ENCODE data around the gene TUBB4B. TPM values are rescaled to one million over a fixed set of nuclear protein-coding genes. Genes with fewer than 3 reads are reported as not detected.

TUBB4B gene
- total RNA-seq, 1 experiment from 2014 or later, result 360 TPM

Other genes starting within 250 kb of the TUBB4B start
- 38.3 and 43.7 TPM in 2 replicates for gene PAXX, start 248.9 kb upstream of the TUBB4B start, total RNA-seq (2022)
- 0.35 and 0.91 TPM in 2 replicates for gene CLIC3, start 244.7 kb upstream of the TUBB4B start, total RNA-seq (2022)
- gene ABCA2, start 213.1 kb upstream of the TUBB4B start, total RNA-seq (2022), result 47.6 and 50.7 TPM in 2 replicates
- not detected in 2 replicates for gene FUT7, start 209.2 kb upstream of the TUBB4B start, total RNA-seq (2022)
- gene NPDC1, start 195.1 kb upstream of the TUBB4B start, total RNA-seq (2022), result 65.2 and 78.6 TPM in 2 replicates
- 3.8 and 5.8 TPM in 2 replicates for gene ENTPD2, start 187.2 kb upstream of the TUBB4B start, total RNA-seq (2022)
- gene SAPCD2, start 170.7 kb upstream of the TUBB4B start, total RNA-seq (2022), result 38.4 and 41.1 TPM in 2 replicates
- gene UAP1L1, start 163.8 kb upstream of the TUBB4B start, total RNA-seq (2022), result 9.1 and 10.8 TPM in 2 replicates
- 61.4 and 65.6 TPM in 2 replicates for gene MAN1B1, start 154.3 kb upstream of the TUBB4B start, total RNA-seq (2022)
- 51.6 and 76.8 TPM in 2 replicates for gene DPP7, start 126.6 kb upstream of the TUBB4B start, total RNA-seq (2022)
- gene GRIN1, start 102.1 kb upstream of the TUBB4B start, total RNA-seq (2022), result 0.24 and 0.54 TPM in 2 replicates
- 0.52 and 0.98 TPM in 2 replicates for gene LRRC26, start 71.2 kb upstream of the TUBB4B start, total RNA-seq (2022)
- gene TMEM210, start 69.2 kb upstream of the TUBB4B start, total RNA-seq (2022), result not detected in 2 replicates
- gene ANAPC2, start 52.7 kb upstream of the TUBB4B start, total RNA-seq (2022), result 49.4 and 51.4 TPM in 2 replicates
- 41.9 and 44.1 TPM in 2 replicates for gene SSNA1, start 52.6 kb upstream of the TUBB4B start, total RNA-seq (2022)
- gene TPRN, start 40.5 kb upstream of the TUBB4B start, total RNA-seq (2022), result 18.3 and 20.3 TPM in 2 replicates
- gene TMEM203, start 35.6 kb upstream of the TUBB4B start, total RNA-seq (2022), result 25.4 and 28.8 TPM in 2 replicates
- 26.4 and 27.7 TPM in 2 replicates for gene NDOR1, start 35.6 kb upstream of the TUBB4B start, total RNA-seq (2022)
- 10.1 and 14.2 TPM in 2 replicates for gene RNF208, start 19.0 kb upstream of the TUBB4B start, total RNA-seq (2022)
- 3.0 and 3.6 TPM in 2 replicates for gene CYSRT1, start 16.1 kb upstream of the TUBB4B start, total RNA-seq (2022)
- gene RNF224, start 13.8 kb upstream of the TUBB4B start, total RNA-seq (2022), result 1.6 and 1.7 TPM in 2 replicates
- 0.26 and 0.34 TPM in 2 replicates for gene SLC34A3, start 10.4 kb upstream of the TUBB4B start, total RNA-seq (2022)
- gene STPG3, start 10.0 kb downstream of the TUBB4B start, total RNA-seq (2022), result not detected in 2 replicates
- gene NELFB, start 14.0 kb downstream of the TUBB4B start, total RNA-seq (2022), result 41.8 and 43.5 TPM in 2 replicates
- 51.8 and 60.2 TPM in 2 replicates for gene TOR4A, start 36.4 kb downstream of the TUBB4B start, total RNA-seq (2022)
- 32.6 and 32.9 TPM in 2 replicates for gene NRARP, start 61.0 kb downstream of the TUBB4B start, total RNA-seq (2022)
- gene EXD3, start 181.9 kb downstream of the TUBB4B start, total RNA-seq (2022), result 13.2 and 15.3 TPM in 2 replicates
- gene NOXA1, start 182.1 kb downstream of the TUBB4B start, total RNA-seq (2022), result 12.0 and 12.3 TPM in 2 replicates
- 0.97 and 1.6 TPM in 2 replicates for gene ENTPD8, start 200.1 kb downstream of the TUBB4B start, total RNA-seq (2022)
- 31.6 and 38.3 TPM in 2 replicates for gene NSMF, start 218.0 kb downstream of the TUBB4B start, total RNA-seq (2022)